HG02588 (cell line): ENCODE data around the gene EBI3.
"Not testable (repeated sequence)": the region's sequence is repeated elsewhere in the genome, so short reads cannot be mapped to it uniquely, and the experiment has no call there.

Source experiments
- ATAC-seq: cut with Tn5 transposase; IDR thresholded peaks from one replicate; pipeline ENCODE4 v1.9.1; 2021; ENCODE audit warnings: mild to moderate bottlenecking, moderate library complexity; ENCODE audit not compliant: unreplicated experiment

EBI3 gene

DNA sequence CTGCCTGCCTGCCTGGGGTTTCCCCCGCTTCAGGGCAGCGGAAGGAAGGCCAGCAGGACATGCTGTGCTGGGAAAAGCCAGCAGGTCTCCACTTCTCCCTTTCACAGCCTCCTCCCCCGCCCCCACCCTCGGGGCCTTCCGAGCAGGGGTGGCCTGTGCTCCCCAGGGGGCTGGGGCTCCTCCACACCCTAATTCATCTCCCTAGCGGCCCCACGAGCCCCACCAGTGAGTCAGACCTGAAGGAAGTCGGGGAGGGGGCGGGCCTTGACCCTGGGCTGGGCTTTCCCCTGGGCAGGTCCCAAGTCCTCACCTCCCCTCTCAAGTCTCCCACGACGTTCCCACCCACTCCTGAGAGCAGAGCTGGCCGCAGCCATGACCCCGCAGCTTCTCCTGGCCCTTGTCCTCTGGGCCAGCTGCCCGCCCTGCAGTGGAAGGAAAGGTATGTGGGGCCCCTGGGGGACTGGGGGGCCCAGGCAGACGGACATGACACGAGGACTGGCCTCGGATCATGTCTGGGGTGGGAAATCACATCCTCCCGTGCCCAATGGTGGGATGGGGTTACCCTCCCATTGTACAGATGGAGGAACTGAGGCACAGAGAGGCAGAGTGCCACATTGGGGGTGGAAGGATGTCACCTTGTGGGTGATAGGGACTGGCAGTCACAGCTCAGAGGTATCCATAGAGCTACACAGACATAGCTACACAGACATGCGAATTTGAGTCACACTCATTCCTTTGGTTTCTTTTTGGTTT is at the start of gene EBI3:
Gene EBI3, plus strand, starts transcription at position 345 of the 753 bp plus-strand sequence. Its CDS starts 28 bp downstream, at position 373.
- peak; percentile 56 for ATAC-seq

DNA sequence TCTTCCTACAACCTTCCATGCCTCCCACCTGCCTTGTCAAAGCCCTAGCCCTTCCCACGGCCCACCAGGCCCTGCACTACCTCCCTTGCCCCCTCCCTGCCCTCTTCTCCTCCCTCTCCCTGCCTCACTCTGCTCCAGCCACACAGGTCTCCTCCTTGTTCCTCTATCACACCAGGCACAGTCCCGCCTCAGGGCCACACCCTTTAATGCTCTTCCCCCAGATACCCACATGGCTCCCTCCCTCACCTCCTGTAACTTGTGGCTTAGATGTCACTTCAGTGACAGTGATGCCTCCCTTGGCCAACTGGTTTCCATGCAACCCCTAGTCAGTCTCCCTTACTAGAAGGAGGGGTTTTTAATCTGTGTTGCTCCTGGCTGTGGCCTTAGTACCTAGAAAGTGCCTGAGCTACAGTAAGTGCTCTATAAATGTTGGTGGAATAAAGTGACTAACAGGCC is 48.2 kb upstream of the EBI3 start:
- no peak for ATAC-seq

DNA sequence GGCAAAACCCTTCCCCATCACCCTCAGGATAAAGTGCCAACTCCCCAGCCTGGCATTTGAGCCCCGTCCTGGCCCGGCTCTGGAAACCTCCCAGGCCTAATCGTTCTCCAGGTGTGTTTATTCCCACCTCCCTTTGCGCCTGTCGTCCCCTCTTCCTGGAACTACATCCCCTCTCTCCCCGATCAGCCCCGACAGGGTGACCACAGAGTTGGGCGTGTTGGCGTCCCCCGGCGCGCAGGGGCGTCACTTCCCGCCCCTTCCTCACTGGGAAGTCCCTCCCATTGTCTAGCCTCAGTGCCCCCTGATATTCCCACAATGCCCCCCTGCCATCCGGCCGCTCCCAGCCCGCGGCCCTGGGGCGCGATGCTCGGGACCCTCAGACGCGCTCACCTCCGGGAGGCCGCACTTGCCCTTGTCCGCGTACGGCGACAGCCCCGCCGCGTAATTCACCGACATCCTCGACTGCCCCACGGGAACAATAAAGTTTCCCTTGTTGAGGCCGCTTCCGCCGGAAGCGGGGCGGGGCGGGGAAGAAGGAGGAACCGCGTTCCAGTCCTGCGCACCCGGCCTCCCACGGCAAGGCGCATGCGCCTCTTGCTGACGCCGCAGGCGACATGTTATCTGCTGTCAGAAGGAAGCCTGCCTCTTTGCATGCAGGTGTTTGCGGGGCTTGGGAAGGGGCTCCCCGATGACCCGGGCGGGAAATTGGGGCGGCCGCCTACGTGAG is 47.1 kb upstream of the EBI3 start, which contains the start of the genes ANKRD24 and SIRT6:
Gene ANKRD24, plus strand, starts transcription at position 606 of the 727 bp plus-strand sequence. CDS start 3,737 bp downstream, outside the sequence.
Gene SIRT6, minus strand, starts transcription at position 480 of the 727 bp plus-strand sequence. Its CDS starts 24 bp downstream, at position 456.
- ATAC-seq: no peak

DNA sequence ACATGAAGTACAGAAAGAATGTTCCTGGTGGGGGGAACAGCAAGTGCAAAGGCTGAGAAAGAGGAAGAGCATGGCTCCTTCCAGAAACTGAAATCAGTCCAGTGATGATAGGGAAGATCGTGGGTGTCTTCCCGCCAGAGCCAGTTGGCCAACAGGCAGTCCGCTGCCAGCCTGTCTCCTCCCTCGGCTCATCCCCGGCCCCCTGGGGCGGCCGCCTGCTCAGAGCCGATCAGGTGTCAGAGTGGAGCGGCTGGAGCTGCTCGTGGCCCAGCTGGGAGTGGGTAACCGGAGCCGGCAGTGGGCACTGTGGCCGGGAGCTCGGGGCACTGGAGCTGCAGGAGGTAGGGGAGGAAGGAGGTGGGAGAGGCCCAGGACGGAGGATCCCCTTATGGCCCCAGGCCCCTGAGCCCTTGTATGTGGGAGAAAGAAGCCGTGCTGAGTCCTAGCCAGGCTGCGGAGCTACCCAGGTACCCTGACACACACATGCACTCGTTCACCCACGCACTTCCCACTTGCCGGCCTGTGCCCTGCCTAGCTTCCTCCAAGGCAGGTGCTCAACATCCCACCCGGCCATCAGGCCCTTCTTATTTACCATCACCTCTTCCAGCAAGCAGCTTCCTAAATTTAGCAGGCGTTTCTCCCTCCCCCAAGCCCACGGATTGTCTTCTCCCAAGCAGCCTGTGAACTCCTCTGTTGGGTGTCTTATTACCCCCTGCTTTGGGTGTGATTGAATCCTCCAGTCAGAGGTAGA is 45.2 kb upstream of the EBI3 start:
- ATAC-seq: no peak

DNA sequence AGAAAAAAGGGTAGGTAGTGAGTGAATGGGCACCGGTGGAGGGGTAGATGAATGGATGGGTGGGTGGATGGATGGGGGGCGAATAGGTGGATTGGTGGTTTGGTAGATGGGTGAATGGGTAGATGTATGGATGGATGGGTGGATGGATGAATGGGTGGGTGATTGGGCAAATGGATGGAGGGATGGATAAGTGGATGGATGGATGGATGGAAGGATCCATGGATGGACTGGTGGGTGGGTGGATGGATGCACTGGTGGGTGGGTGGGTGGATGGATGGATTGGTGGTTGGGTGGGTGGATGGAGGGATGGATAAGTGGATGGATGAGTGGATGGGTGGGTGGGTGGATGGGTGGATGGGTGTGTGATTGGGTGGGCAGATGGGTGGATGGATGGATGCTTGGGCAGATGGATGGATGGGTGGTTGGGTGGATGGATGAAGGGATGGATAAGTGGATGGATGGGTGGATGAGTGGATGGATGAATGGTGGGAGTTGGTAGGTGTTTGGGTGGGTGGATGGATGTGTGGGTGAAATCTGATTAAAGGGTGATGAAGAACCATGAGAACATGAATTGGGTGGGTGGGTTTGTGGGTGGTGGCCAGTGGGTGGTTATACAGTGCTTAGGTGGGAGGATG is 44.5 kb upstream of the EBI3 start:
- ATAC-seq: no peak

DNA sequence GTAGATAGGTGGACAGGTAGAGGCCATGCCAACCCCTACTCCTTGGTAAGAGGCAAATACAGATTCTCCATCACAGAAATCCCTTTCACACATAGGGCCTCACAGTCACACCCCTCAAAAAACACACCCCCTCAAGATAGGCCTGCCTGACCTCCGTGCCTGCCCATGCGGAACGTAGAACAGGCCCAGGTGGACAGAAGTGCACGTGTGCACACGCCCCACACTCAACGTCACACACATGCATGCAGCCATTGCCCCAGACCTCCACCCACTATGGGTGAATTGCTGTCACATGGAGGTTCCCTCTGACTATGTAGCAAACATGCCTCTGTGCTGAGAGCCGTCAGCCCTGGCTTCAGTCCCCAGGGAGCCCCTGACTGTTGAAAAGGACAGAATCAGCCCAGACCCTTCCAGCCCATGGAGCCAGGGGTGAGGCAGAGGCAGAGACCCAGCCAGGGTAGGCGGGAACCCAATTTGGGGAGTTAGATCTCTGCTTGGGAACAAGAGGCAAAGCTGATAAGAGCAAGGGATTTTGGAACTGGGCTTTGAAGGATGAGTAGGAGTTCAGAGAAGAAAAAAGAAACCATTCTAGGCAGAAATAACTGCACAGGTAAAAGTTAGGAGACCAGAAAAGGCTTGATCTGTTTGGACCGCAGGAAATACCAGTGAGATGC is 43.8 kb upstream of the EBI3 start:
- no peak for ATAC-seq

DNA sequence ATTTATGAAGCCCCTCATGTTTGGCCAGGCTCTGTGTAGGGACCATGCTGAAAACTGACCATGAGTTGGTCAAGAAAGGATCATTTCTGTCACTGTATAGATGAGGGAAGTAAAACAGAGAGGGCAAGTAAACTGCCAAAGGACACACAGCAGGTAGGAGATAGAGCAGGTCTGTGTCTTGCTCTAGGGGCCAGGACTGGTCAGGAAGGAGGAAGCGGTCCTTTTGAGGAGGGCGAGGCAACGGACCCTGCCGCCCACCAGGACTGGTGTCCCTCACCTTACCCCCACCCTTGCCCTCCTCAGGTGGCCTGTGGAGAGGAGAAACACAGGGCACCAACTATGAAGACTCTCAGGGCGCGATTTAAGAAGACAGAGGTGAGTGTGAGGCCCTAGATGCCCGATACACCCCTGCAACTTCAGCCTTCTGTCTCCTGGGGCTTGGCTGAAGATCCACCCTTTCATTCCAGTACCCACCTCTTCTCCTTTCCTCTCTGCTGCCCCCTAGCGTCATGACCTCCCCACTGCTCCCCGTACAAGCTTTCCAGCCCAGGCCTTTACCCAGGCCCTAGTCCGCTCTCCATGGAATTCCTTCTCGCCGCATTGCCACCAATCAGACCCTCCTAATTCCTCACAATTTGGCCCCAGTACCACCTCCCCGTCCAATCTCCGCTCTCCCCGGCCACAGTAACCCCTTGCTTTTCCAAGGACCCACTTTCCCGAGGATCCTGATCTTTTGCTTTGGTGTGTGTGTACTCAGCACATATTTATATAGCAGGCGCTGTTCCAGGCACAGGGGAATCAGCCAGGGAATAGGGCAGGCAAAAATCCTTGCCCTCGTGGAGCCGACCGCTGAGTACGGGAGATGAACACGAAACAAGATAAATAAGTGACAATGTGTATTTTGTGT is 43.0 kb upstream of the EBI3 start:
- no peak for ATAC-seq

DNA sequence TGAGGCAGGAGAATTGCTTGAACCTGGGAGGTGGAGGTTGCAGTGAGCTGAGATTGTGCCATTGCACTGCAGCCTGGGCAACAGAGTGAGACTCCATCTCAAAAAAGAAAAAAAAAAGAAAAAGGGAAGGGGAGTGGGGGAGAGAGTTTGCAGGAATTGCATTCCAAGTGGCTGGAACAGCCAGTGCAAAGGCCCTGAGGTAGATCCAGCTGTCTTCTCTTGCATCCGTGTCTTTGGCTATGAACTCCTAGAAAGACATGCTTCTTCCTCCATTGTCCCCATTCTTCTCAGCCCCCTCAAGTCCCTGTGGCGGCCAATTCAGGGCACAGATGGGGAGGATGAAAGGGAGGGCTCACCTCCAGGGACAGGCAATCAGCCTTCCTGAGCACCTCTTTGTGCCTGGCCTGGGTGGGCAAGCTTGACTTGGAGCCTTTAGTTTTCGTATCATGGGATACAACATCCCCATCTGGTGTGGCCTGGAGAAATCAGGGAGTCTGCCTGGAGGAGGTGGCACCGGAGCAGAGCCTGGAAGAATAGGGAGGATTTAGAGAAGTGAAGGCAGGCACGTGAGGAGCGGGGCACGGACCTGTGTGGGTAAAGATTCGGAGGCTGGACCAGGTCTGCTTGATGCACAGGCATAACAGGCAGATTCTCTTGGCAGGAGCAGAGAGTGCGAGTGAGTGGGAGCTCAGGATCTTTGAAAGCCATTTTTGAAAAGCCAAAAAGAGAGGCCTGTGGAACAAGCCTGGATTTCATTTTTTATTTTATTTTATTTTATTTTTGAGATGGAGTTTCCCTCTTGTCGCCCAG is 41.8 kb upstream of the EBI3 start:
- ATAC-seq: no peak

DNA sequence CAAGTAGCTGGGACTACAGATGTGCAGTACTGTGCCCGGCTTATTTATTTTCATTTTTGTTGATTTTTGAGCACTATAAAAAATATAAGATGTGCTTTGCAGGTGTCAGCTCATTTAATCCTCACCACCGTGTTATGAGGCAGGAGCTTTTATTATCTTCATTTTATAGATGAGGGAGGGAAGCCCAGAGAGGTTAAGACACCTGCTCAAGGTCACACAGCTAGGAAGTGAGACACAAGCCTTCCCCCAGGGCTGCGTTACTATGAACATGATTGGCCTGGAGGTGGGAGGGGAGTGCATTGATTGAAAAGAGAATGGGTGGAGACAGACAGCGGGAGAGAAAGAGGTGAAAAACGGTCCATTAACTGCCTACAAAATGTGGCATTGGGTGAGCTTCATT is 39.7 kb upstream of the EBI3 start:
- ATAC-seq: no peak

DNA sequence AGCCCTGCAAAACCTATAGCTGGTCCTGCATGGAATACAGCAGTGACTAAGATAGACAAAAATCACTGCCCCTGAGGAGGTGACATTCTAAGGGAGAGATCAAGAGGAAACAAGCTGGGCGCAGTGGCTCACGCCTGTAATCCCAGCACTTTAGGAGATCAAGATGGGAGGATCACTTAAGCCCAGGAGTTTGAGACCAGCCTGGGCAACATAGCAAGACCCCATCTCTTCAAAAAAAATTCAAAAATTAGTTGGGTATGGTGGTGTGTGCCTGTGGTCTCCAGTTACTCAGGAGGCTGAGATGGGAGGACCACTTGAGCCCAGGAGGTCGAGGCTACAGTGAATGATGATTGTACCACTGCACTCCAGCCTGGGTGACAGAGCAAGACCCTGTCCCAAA is 36.8 kb upstream of the EBI3 start:
- not testable (repeated sequence) for ATAC-seq

DNA sequence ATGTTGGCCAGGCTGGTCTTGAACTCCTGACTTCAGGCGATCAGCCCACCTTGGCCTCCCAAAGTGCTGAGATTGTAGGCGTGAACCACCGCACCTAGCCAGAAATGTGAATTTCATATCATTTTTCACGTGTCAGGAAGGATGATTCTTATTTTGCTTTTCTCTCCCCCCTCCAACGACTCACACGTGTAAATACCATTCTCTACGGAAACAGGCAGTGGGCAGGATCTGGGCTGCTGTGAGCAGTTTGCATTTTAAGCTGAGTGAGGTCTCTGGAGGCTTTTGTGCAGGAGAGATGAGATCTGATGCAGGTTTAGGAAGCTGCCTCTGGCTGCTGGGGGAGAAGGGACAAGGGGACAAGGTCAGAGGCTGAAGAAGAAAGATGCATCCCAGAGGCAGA is 35.0 kb upstream of the EBI3 start:
- ATAC-seq: no peak

DNA sequence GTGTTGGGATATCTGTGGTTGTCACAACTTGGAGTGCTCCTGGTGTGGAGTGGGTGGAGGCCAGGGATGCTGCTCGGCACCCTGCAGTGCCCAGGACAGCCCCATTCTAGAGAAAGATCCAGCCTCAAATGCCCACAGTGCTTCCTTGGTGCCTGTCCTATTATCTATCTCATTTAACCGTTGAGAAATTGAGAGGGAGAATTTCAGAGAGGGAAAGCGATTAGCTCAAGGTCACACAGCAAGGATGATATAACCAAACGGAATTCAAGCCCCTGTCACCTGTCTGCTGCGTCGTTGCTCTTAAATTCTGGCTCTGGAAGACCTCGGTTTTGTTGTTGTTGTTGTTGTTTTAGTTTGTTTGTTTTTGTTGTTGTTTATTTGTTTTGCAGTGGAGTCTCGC is 33.3 kb upstream of the EBI3 start:
- ATAC-seq: no peak

DNA sequence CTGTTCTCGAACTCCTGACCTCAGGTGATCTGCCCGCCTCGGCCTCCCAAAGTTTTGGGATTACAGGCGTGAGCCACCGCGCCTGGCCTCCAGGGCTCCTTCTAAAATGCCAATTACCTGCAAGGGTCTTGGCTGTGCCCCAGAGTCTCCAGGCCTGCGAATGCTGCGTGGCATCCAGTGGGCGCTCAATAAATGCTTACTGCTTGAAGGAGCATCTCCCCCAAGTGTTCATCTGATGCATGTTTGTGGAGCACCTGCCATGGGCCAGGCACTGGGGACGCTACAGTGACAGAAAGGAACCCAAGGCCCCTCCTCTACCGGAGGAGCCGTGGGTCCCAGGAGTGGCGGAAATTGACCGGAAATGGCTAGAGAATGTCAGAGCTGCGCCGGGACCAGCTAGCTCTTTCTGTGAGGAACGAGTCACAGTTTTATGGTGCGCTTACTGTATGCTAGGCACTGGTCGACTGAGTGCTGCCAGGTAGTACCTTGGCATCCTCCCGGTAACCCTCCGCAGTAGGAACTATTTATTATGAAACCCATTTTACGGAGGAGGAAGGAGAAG is 32.7 kb upstream of the EBI3 start:
- ATAC-seq: no peak

DNA sequence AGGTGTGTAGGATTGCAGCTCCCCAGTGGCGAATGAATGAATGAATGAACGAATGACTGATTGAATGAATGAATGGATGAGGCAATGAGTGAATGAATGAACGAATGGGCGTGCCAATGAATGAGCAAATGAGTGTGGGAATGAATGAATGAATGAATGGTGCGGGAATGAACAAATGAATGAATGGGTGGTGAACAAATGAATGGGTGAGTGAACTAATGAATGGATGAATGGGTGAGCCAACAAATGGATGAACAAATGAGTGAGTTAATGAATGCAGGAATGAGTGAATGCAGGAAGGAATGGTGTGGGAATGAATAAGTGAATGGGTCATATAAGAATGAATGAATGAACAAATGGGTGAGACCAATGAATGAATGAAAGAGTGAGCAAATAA is 32.1 kb upstream of the EBI3 start:
- ATAC-seq: no peak

DNA sequence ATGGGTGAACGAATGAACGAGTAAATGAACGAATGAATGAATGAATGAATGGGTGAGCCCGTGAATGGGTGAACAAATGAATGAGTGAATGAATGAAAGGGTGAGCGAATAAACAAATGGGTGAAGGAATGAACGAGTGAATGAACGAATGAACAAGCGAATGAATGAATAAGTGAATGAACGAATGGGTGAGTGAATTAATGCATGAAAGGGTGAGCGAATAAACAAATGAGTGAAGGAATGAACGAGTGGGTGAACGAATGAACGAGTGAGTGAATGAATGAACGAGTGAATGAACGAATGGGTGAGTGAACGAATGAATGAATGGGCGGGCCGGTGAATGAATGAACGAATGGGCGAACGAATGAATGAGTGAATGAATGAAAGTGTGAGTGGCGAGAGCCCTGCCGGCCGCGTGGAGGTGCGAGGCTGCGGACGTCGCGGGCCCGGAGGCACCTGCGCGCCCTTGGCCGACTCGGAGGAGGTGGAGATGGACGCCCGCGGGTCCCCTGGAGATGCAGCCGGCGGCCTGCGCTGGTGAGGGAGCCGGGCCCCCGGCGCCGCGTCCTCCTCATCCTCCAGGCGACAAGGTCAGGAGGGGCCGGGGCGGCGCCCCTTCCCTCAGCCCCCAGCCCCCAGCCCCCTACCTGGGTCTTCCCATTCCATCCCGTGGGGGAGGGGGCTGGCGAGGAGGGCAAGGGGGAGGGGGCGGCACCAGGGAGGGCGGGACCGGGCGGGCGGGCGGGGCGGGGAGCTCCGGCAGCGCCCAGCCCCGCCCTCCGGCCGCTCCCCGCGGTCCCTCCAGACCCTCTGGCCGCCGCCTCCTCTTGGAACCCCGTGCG is 31.5 kb upstream of the EBI3 start:
- ATAC-seq: no peak

DNA sequence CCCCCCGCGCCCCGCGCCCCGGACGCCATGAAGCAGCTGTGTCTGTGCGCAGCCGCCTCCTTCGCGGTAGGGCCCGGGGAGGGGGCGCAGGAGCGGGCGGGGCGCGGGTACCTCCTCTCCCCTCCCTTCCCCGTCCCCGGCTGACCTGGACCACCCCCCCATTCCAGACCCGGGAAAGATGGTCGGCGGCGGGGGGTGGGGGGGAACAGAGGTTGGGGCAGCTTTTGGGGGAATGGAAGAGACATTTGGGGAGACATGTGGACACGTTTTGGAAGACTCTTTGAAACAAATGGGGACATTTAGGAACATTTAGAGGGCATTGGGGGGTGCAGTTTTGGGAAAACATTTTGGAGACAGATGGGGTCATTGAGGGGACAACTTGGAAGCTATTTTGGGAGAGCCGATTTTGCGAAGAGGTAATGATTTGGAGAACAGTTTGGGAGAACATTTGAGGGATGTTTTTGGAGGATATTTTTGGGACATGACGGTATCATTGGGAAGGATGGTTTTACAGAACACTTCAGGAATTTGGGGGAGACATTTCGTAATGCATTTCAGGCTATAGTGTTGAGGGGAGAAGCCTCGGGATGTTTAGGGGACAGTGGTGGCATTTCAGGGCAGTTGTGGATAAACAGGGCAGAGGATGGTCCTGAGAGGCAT is 30.7 kb upstream of the EBI3 start:
- ATAC-seq: no peak
